ENCODE data around the gene GPBP1.
"Not testable (repeated sequence)": the region's sequence is repeated elsewhere in the genome, so short reads cannot be mapped to it uniquely, and the experiment has no call there.

The GPBP1 gene

GRCh38 chr5:57171816-57172465 is 1.9 kb upstream of the GPBP1 start:
- DNase-seq (ENCODE audit: insufficient read length, low spot score) (no peak), FAIRE-seq (no peak)
- TF ChIP-seq POLR2A (IDR thresholded peaks at IDR 0.05; ENCODE audit: low read depth, low read length) = no peak

DNA sequence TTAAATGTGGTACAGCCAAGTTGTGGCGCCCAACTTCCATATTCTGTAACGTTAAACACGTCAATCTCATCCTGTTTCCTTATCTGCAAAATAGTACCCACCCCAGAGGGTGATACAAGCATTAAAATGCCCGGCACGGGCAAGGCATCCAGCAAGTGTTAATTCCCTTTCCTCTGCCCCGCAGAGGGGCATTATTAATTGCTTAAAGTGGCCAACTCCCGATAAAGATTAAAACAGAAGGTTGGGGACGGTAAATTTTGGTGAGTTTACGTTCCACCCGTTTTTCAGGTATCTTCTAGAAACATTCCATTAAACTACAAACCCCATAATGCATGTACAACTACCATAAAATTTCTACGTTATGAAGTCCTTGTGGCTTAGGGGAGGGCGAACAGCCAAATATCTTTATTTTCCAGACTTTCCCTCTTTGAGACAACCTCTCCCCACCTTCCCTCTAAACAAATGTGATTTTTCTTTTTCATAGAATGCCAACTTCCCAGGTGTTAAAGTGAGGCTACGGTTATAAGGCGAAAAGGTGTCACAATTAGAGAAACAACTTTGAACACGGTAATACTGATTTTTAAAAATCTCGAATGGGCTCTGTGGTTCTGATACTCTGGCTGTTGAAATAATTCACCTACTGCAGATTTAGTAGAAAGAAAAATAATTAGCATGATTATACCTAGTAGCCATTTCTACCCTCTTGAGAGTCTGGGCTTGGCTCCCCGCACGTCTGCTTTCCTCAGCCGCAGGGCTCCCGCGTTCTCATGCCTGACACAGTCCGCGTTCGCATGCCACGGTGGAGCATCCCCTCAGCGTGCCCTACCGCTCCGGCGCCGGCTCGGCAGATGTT is 1.2 kb upstream of the GPBP1 start:
- FAIRE-seq (no peak), DNase-seq (ENCODE audit: insufficient read length, low spot score) (no peak)
- TF ChIP-seq POLR2A (IDR thresholded peaks at IDR 0.05; ENCODE audit: low read depth, low read length) = no peak

GRCh38 chr5:57174128-57174889 is 450 bp downstream of the GPBP1 start:
- no peak for DNase-seq (ENCODE audit: insufficient read length, low spot score)
- no peak for FAIRE-seq
- TF ChIP-seq POLR2A (IDR thresholded peaks at IDR 0.05; ENCODE audit: low read depth, low read length) = no peak; the same call in 1 of the 2 replicates

GRCh38 chr5:57174890-57175510 is 1.1 kb downstream of the GPBP1 start:
- no peak for DNase-seq (ENCODE audit: insufficient read length, low spot score)
- TF ChIP-seq POLR2A (IDR thresholded peaks at IDR 0.05; ENCODE audit: low read depth, low read length) = no peak
- no peak for FAIRE-seq

DNA sequence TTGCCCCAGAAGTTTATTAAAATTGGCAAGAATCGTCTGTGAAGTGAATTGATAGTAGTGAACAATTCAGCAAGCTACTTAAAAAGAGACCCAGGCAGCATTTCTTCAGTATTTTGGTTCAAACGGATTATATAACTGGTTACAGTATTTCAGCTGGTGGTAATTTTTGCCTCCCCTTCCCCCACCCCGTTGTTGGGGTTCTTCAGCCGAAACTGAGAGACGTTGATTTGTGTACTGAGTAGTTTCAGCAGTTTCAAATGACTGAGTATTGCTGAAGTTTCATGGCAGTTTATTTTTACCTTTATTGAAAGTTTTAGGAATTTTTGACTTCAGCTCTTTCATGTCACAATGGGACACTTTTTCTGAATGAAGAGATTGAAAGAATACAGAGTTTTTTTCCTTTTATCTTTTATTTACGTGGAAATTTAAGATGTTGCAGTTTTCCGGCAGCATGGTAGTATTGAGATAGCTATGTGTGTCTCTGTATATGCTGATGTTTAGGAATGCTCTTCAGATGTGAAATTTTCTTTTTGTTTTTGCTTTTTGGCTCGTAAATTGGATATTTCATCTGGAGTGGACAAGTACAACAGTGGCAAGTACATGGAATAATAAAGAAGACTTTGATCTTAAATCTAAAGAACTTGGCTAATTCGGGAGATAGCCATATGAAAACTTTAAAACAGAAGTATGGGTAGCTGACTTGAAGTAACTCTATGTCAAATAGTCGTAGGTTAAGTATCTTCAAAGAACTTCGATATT is 1.9 kb downstream of the GPBP1 start:
- DNase-seq (ENCODE audit: insufficient read length, low spot score) (no peak), FAIRE-seq (no peak)
- TF ChIP-seq POLR2A (IDR thresholded peaks at IDR 0.05; ENCODE audit: low read depth, low read length) = no peak

DNA sequence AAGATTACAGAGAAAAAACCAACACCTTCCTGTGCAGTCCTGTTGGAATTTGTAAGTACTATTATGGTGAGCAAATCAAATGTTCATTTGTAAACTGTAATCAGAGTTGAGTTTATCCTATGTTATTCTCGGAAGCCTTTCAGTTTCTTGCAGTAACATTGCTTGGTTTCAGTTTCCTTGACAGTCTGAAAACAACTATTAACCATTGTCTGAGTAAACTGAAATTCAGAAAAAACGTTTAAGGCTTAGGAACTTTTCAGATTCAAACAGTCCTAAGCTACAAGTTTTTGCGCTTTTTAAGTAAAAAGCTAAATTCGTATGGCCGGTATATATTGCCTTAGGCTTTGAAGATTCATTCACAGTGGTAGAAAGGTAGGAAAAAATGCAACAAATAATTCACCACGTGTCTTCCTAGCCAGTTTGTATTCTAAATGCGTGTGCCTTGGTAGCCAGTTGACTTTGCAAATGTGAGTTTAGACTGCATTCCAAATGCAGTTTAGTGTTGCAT is 2.5 kb downstream of the GPBP1 start:
- no peak for TF ChIP-seq POLR2A (IDR thresholded peaks at IDR 0.05; ENCODE audit: low read depth, low read length)
- FAIRE-seq (no peak), DNase-seq (ENCODE audit: insufficient read length, low spot score) (no peak)

- FAIRE-seq (no peak), DNase-seq (ENCODE audit: insufficient read length, low spot score) (no peak)
- no peak for TF ChIP-seq POLR2A (IDR thresholded peaks at IDR 0.05; ENCODE audit: low read depth, low read length)
Observed at GRCh38 chr5:57177479-57178156, 3.8 kb downstream of the GPBP1 start.

GRCh38 chr5:57178238-57178637 is 4.4 kb downstream of the GPBP1 start:
- DNase-seq (ENCODE audit: insufficient read length, low spot score); FAIRE-seq: not testable (repeated sequence)

GRCh38 chr5:57179262-57180200 is 5.7 kb downstream of the GPBP1 start:
- no peak for TF ChIP-seq POLR2A (IDR thresholded peaks at IDR 0.05; ENCODE audit: low read depth, low read length)
- no peak for DNase-seq (ENCODE audit: insufficient read length, low spot score)
- FAIRE-seq = no peak

GRCh38 chr5:57181154-57181553 is 7.3 kb downstream of the GPBP1 start:
- FAIRE-seq (no peak), DNase-seq (ENCODE audit: insufficient read length, low spot score) (no peak)
- no peak for TF ChIP-seq POLR2A (IDR thresholded peaks at IDR 0.05; ENCODE audit: low read depth, low read length)

- DNase-seq (ENCODE audit: insufficient read length, low spot score) (no peak), FAIRE-seq (no peak)
- no peak for TF ChIP-seq POLR2A (IDR thresholded peaks at IDR 0.05; ENCODE audit: low read depth, low read length)
Observed at GRCh38 chr5:57184322-57184721, 10.5 kb downstream of the GPBP1 start.

- no peak for DNase-seq (ENCODE audit: insufficient read length, low spot score)
- TF ChIP-seq POLR2A (IDR thresholded peaks at IDR 0.05; ENCODE audit: low read depth, low read length) = no peak
- no peak for FAIRE-seq
Observed at GRCh38 chr5:57185313-57185712, 11.5 kb downstream of the GPBP1 start.
